ENCODE results near the gene S100Z. TPM values are rescaled to one million over a fixed set of nuclear protein-coding genes. Genes with fewer than 3 reads are reported as not detected.
"Not testable (repeated sequence)": the region's sequence is repeated elsewhere in the genome, so short reads cannot be mapped to it uniquely, and the experiment has no call there.

Gene S100Z
- total RNA-seq, 1 donor from 2014 or later, result not detected

- FAIRE-seq, result no peak
- TF ChIP-seq CTCF (IDR thresholded peaks at IDR 0.05; ENCODE audit: insufficient read depth, low read length, severe bottlenecking), result no peak
- Histone ChIP-seq H3K4me3 (ENCODE audit: low read depth, low read length) (no peak overlapping the region), H3K36me3 (ENCODE audit: control insufficient read depth, insufficient read depth, low read length) (no peaks in the 10 kb centered on the region), H3K27me3 (ENCODE audit: control insufficient read depth, insufficient read depth, low read length) (no peaks in the 10 kb centered on the region)
- DNase-seq (ENCODE audit: low read depth), result no peak
Measured at GRCh38 chr5:76821136-76821535, 28.7 kb upstream of the S100Z start.

- not testable (repeated sequence) for H3K36me3 ChIP-seq (ENCODE audit: control insufficient read depth, insufficient read depth, low read length); H3K4me3 ChIP-seq (ENCODE audit: low read depth, low read length); DNase-seq (ENCODE audit: low read depth); FAIRE-seq; H3K27me3 ChIP-seq (ENCODE audit: control insufficient read depth, insufficient read depth, low read length)
Measured at GRCh38 chr5:76822105-76822731, 27.6 kb upstream of the S100Z start.

GRCh38 chr5:76826416-76826815, 23.4 kb upstream of the S100Z start:
- DNase-seq (ENCODE audit: low read depth); H3K27me3 ChIP-seq (ENCODE audit: control insufficient read depth, insufficient read depth, low read length); H3K36me3 ChIP-seq (ENCODE audit: control insufficient read depth, insufficient read depth, low read length); H3K4me3 ChIP-seq (ENCODE audit: low read depth, low read length); FAIRE-seq: not testable (repeated sequence)

- no peak overlapping the region for H3K4me3 ChIP-seq (ENCODE audit: low read depth, low read length)
- FAIRE-seq (no peak), DNase-seq (ENCODE audit: low read depth) (peak; percentile 45)
- no peak for TF ChIP-seq CTCF (IDR thresholded peaks at IDR 0.05; ENCODE audit: insufficient read depth, low read length, severe bottlenecking)
- peaks cover 8% of the 10 kb centered on the region for H3K36me3 ChIP-seq (ENCODE audit: control insufficient read depth, insufficient read depth, low read length)
- H3K27me3 ChIP-seq (ENCODE audit: control insufficient read depth, insufficient read depth, low read length), result no peaks in the 10 kb centered on the region
Measured at GRCh38 chr5:76831110-76831452, 18.7 kb upstream of the S100Z start.

GRCh38 chr5:76836181-76836580, 13.6 kb upstream of the S100Z start:
- no peak for FAIRE-seq
- peaks cover 8% of the 10 kb centered on the region for H3K36me3 ChIP-seq (ENCODE audit: control insufficient read depth, insufficient read depth, low read length)
- H3K27me3 ChIP-seq (ENCODE audit: control insufficient read depth, insufficient read depth, low read length), result no peaks in the 10 kb centered on the region
- DNase-seq (ENCODE audit: low read depth), result no peak
- H3K4me3 ChIP-seq (ENCODE audit: low read depth, low read length), result no peak overlapping the region
- TF ChIP-seq CTCF (IDR thresholded peaks at IDR 0.05; ENCODE audit: insufficient read depth, low read length, severe bottlenecking), result no peak

- H3K27me3 ChIP-seq (ENCODE audit: control insufficient read depth, insufficient read depth, low read length), result no peaks in the 10 kb centered on the region
- no peak overlapping the region for H3K4me3 ChIP-seq (ENCODE audit: low read depth, low read length)
- no peak for FAIRE-seq
- TF ChIP-seq CTCF (IDR thresholded peaks at IDR 0.05; ENCODE audit: insufficient read depth, low read length, severe bottlenecking), result no peak
- peaks cover 8% of the 10 kb centered on the region for H3K36me3 ChIP-seq (ENCODE audit: control insufficient read depth, insufficient read depth, low read length)
- DNase-seq (ENCODE audit: low read depth), result no peak
Measured at GRCh38 chr5:76836585-76836984, 13.2 kb upstream of the S100Z start.
